H1 (cell line): ENCODE data around the gene RPL32. TPM values are rescaled to one million over a fixed set of nuclear protein-coding genes. Genes with fewer than 3 reads are reported as not detected.

Experiments
- CTCF ChIA-PET: fragments of 300-600 bp; sonication (Branson Sonifier 250); formaldehyde crosslinking; loops from one replicate; lab custom pipeline; 2021; ENCODE audit not compliant: partially characterized antibody; lab: Charles Lee
- POLR2A ChIA-PET: fragments of 300-600 bp; sonication (Branson Sonifier 250); formaldehyde crosslinking; loops from one replicate; lab custom pipeline; 2021; ENCODE audit warnings: inconsistent platforms; ENCODE audit not compliant: partially characterized antibody; lab: Charles Lee
- DNase-seq, 2 experiments: peaks; one replicate each; pipeline versions ENCODE4 v3.0.0 to v3.0.0-alpha.2; 2010 to 2022; ENCODE audit warnings: low spot score in 2 of 2, low read depth in 1 of 2, mixed read lengths in 1 of 2
- FAIRE-seq: peaks from 2 replicates; lab custom pipeline; 2011; peaks lifted over from hg19 to GRCh38; lab: Jason Lieb, UNC
- H2AFZ ChIP-seq: 2 replicates; pipeline ENCODE4 v1.8.1; 2012; ENCODE audit warnings: low read length, inconsistent platforms
- H2AK5ac ChIP-seq: 2 replicates; pipeline ENCODE4 v1.6.1; 2013; ENCODE audit warnings: low read depth, low read length
- H2BK120ac ChIP-seq: replicated peaks from 2 replicates; pipeline ENCODE3; 2013; ENCODE audit warnings: low read depth, low read length, inconsistent platforms
- H2BK12ac ChIP-seq: 2 replicates; pipeline ENCODE4 v1.6.1; 2013; ENCODE audit warnings: low read depth, low read length
- H2BK15ac ChIP-seq: 2 replicates; pipeline ENCODE4 v1.6.1; 2013; ENCODE audit warnings: low read length
- H2BK20ac ChIP-seq: 2 replicates; pipeline ENCODE4 v1.6.1; 2013; ENCODE audit warnings: low read length
- H2BK5ac ChIP-seq: 2 replicates; pipeline ENCODE4 v1.6.1; 2013; ENCODE audit warnings: low read depth, low read length
- H3K14ac ChIP-seq: 2 replicates; pipeline ENCODE4 v1.6.1; 2013; ENCODE audit warnings: inconsistent platforms; ENCODE audit not compliant: insufficient read length
- H3K18ac ChIP-seq: 2 replicates; pipeline ENCODE4 v1.6.1; 2013; ENCODE audit warnings: low read length; ENCODE audit errors: extremely low read depth
- H3K23ac ChIP-seq: 2 replicates; pipeline ENCODE4 v1.6.1; 2013; ENCODE audit warnings: inconsistent platforms; ENCODE audit not compliant: insufficient read length
- H3K23me2 ChIP-seq: 2 replicates; pipeline ENCODE4 v1.6.1; 2013; ENCODE audit warnings: low read depth, low read length
- H3K27ac ChIP-seq: 2 replicates; pipeline ENCODE4 v1.6.1; 2011; ENCODE audit warnings: low read depth, low read length, inconsistent platforms
- H3K27me3 ChIP-seq, 4 experiments: replicated peaks in 1 of 4; 1 replicate in 1 of 4; 2 replicates in 3 of 4; pipeline versions ENCODE4 v1.6.1 to v1.8.1; 2011 to 2013; ENCODE audit warnings: low read length in 3 of 4, mild to moderate bottlenecking in 3 of 4, inconsistent platforms in 2 of 4, mixed read lengths in 2 of 4, moderate library complexity in 1 of 4; ENCODE audit not compliant: control insufficient read depth in 3 of 4, insufficient read depth in 3 of 4; ENCODE audit errors: extremely low read depth in 1 of 4
- H3K36me3 ChIP-seq, 4 experiments: 2 replicates each; pipeline versions ENCODE4 v1.6.1 to v1.8.1; 2011 to 2013; ENCODE audit warnings: mild to moderate bottlenecking in 4 of 4, low read length in 3 of 4, moderate library complexity in 2 of 4, control low read depth in 1 of 4, inconsistent platforms in 1 of 4; ENCODE audit not compliant: insufficient read depth in 4 of 4, control insufficient read depth in 2 of 4
- H3K4ac ChIP-seq: replicated peaks from 2 replicates; pipeline ENCODE3; 2013; ENCODE audit warnings: low read length, low read depth, mixed read lengths, inconsistent platforms; ENCODE audit not compliant: insufficient read length
- H3K4me1 ChIP-seq, 4 experiments: replicated peaks in 1 of 4; 1 replicate in 1 of 4; 2 replicates in 3 of 4; pipeline versions ENCODE4 v1.6.1 to v1.8.1; 2011 to 2013; ENCODE audit warnings: low read length in 3 of 4, inconsistent platforms in 2 of 4, mixed read lengths in 1 of 4; ENCODE audit not compliant: insufficient read depth in 4 of 4, control insufficient read depth in 3 of 4
- H3K4me2 ChIP-seq, 2 experiments: 2 replicates each; pipeline versions ENCODE4 v1.6.1 to v1.8.1; 2011 to 2013; ENCODE audit warnings: low read depth in 2 of 2, low read length in 2 of 2, control low read depth in 1 of 2, inconsistent platforms in 1 of 2, mild to moderate bottlenecking in 1 of 2; ENCODE audit not compliant: insufficient read depth in 1 of 2
- H3K4me3 ChIP-seq, 4 experiments: fragments of 200-600, 300-600 bp in 1 of 4; sonication (generic), shearing (Covaris generic), sonication (Bioruptor Twin) in 1 of 4; 2 replicates each; pipeline versions ENCODE4 v1.5.1 to v1.8.1; 2011 to 2016; ENCODE audit warnings: low read length in 4 of 4, low read depth in 3 of 4, control low read depth in 2 of 4, inconsistent platforms in 2 of 4, mild to moderate bottlenecking in 2 of 4, mixed read lengths in 1 of 4, moderate library complexity in 1 of 4; ENCODE audit not compliant: insufficient read depth in 2 of 4; ENCODE audit errors: extremely low read depth in 1 of 4
- H3K56ac ChIP-seq: replicated peaks from 2 replicates; pipeline ENCODE3; 2013; ENCODE audit warnings: low read depth, mild to moderate bottlenecking, mixed read lengths, low read length, inconsistent platforms; ENCODE audit not compliant: insufficient read length
- H3K79me1 ChIP-seq: 2 replicates; pipeline ENCODE4 v1.6.1; 2013; ENCODE audit warnings: low read depth, low read length, control low read depth
- H3K79me2 ChIP-seq, 2 experiments: 2 replicates each; pipeline versions ENCODE4 v1.6.1 to v1.8.1; 2012 to 2013; ENCODE audit warnings: low read length in 2 of 2, mild to moderate bottlenecking in 2 of 2, inconsistent platforms in 1 of 2; ENCODE audit not compliant: insufficient read depth in 2 of 2, control insufficient read depth in 1 of 2
- H3K9ac ChIP-seq, 4 experiments: replicated peaks in 1 of 4; 1 replicate in 1 of 4; 2 replicates in 3 of 4; pipeline versions ENCODE4 v1.6.1 to v1.8.1; 2011 to 2013; ENCODE audit warnings: low read depth in 3 of 4, low read length in 3 of 4, control low read depth in 2 of 4, mild to moderate bottlenecking in 2 of 4, moderate library complexity in 2 of 4, inconsistent platforms in 1 of 4; ENCODE audit errors: extremely low read depth in 1 of 4
- H3K9me3 ChIP-seq, 2 experiments: 2 replicates each; pipeline versions ENCODE4 v1.6.1 to v1.8.1; 2012 to 2013; ENCODE audit warnings: mild to moderate bottlenecking in 2 of 2, moderate library complexity in 2 of 2, control low read depth in 1 of 2, inconsistent platforms in 1 of 2, low read depth in 1 of 2, low read length in 1 of 2, mixed read lengths in 1 of 2; ENCODE audit not compliant: insufficient read depth in 2 of 2
- H4K20me1 ChIP-seq, 2 experiments: replicated peaks in 1 of 2; 2 replicates each; pipeline versions ENCODE3 to v1.8.1; 2011 to 2013; ENCODE audit warnings: inconsistent platforms in 2 of 2, low read length in 2 of 2, mild to moderate bottlenecking in 1 of 2; ENCODE audit not compliant: insufficient read depth in 2 of 2, control insufficient read depth in 1 of 2
- H4K5ac ChIP-seq: 2 replicates; pipeline ENCODE4 v1.6.1; 2013; ENCODE audit warnings: low read length, low read depth, mixed read lengths, inconsistent platforms; ENCODE audit not compliant: insufficient read length
- H4K8ac ChIP-seq: 2 replicates; pipeline ENCODE4 v1.8.0; 2013; ENCODE audit warnings: mild to moderate bottlenecking, moderate library complexity, low read length, inconsistent platforms; ENCODE audit not compliant: insufficient read depth; ENCODE audit errors: extremely low read depth
- H4K91ac ChIP-seq: replicated peaks from 2 replicates; pipeline ENCODE3; 2013; ENCODE audit warnings: low read length, mixed read lengths, inconsistent platforms; ENCODE audit not compliant: insufficient read length
- CBX5 ChIP-seq: fragments of 300-800, 300-1000 bp; sonication (generic); IDR thresholded peaks from 2 replicates; pipeline ENCODE4 v1.7.1; 2016; ENCODE audit warnings: antibody characterized with exemption, low read length, low read depth
- CBX8 ChIP-seq: fragments of 300-800, 300-1000 bp; sonication (generic); IDR thresholded peaks from 2 replicates; pipeline ENCODE4 v1.7.1; 2016; ENCODE audit warnings: low read depth, low read length, borderline replicate concordance
- CHD1 ChIP-seq: IDR thresholded peaks from 2 replicates; pipeline ENCODE4 v1.6.1; 2012; ENCODE audit warnings: low read depth, low read length, improper control_type of control experiment
- CTBP2 ChIP-seq: IDR thresholded peaks from 2 replicates; pipeline ENCODE4 v1.7.0; 2011; ENCODE audit warnings: borderline replicate concordance, mild to moderate bottlenecking, moderate library complexity, mixed read lengths, low read length; ENCODE audit not compliant: insufficient read depth, insufficient read length
- EZH2 ChIP-seq: fragments of 200-600 bp; sonication (generic); IDR thresholded peaks from 2 replicates; pipeline ENCODE4 v1.7.1; 2012; ENCODE audit warnings: low read depth, mild to moderate bottlenecking, moderate library complexity, low read length, inconsistent platforms; ENCODE audit not compliant: severe bottlenecking
- JUND ChIP-seq: IDR thresholded peaks from 2 replicates; pipeline ENCODE4 v1.6.1; 2011; ENCODE audit warnings: mild to moderate bottlenecking, improper control_type of control experiment, low read length
- KDM1A ChIP-seq: fragments of 200-600, 300-600 bp; sonication (generic); IDR thresholded peaks from 2 replicates; pipeline ENCODE4 v1.7.1; 2016; ENCODE audit warnings: mild to moderate bottlenecking, low read length, borderline replicate concordance
- PHF8 ChIP-seq: fragments of 200-600 bp; sonication (generic); conservative IDR thresholded peaks from 2 replicates; pipeline ENCODE4 v1.7.1; 2012; ENCODE audit warnings: low read depth, mild to moderate bottlenecking, inconsistent platforms, low read length, moderate library complexity
- POU5F1 ChIP-seq: IDR thresholded peaks from 2 replicates; pipeline ENCODE4 v1.6.1; 2011; ENCODE audit warnings: low read depth, mild to moderate bottlenecking, low read length, moderate library complexity
- SUZ12 ChIP-seq: fragments of 200-600 bp; sonication (generic); IDR thresholded peaks from 2 replicates; pipeline ENCODE4 v1.6.1; 2012; ENCODE audit warnings: mild to moderate bottlenecking, inconsistent platforms, low read length, moderate library complexity, mixed read lengths
- TAF1 ChIP-seq: IDR thresholded peaks from 2 replicates; pipeline ENCODE4 v1.6.1; 2011; ENCODE audit warnings: mild to moderate bottlenecking, low read depth, low read length
- TEAD4 ChIP-seq: IDR thresholded peaks from 2 replicates; pipeline ENCODE4 v1.6.1; 2012; ENCODE audit warnings: low read depth, low read length, inconsistent platforms, mixed read lengths
- WGBS, 2 experiments: shearing (Covaris generic) in 1 of 2; methylation state at CpG; one replicate each; pipeline versions ENCODE4 v1.1.6 to v1.1.7; 2013 to 2015; ENCODE audit warnings: low lambda C conversion rate in 2 of 2, mixed read lengths in 2 of 2, inconsistent platforms in 1 of 2, low coverage in 1 of 2, missing lambda C conversion rate in 1 of 2; ENCODE audit not compliant: insufficient replicate concordance in 2 of 2, insufficient coverage in 1 of 2, insufficient read length in 1 of 2; ENCODE audit errors: extremely low coverage in 1 of 2, missing lambda C conversion rate in 1 of 2; 5-methylcytosine and 5-hydroxymethylcytosine counted together
- polyA plus RNA-seq, 7 experiments: library from polyadenylated mRNA; depleted of rRNA in 3 of 7; stranded (reverse) in 5 of 7; unstranded in 2 of 7; fragments of >200 nt in 5 of 7; fragments of 200-250 nt in 2 of 7; gene quantifications; 1 replicate in 5 of 7; 2 replicates in 1 of 7; 4 replicates in 1 of 7; pipeline versions ENCODE4 v1.2.1 to v1.2.3, GENCODE V29; 2011 to 2013; ENCODE audit warnings: missing spikeins in 2 of 7, mixed read lengths in 2 of 7
- total RNA-seq: library from RNA; stranded (reverse); fragmentation: NEBNext Ultra II Directional; extraction: Animal tissue kit (Norgen Biotek cat#: 25700); gene quantifications from 2 replicates; pipeline ENCODE4 v1.2.1, GENCODE V29; 2021
- TF ChIP-seq, protein P1 (sequence below): IDR thresholded peaks from 2 replicates; pipeline ENCODE4 v1.6.1; 2012; ENCODE audit warnings: inconsistent platforms

The RPL32 gene
- total and polyA plus RNA-seq, 2 of the 8 experiments (the other 6 are each of a cell fraction or from before 2014, with no cell fraction given) = 1,443 to 2,043 TPM

DNA sequence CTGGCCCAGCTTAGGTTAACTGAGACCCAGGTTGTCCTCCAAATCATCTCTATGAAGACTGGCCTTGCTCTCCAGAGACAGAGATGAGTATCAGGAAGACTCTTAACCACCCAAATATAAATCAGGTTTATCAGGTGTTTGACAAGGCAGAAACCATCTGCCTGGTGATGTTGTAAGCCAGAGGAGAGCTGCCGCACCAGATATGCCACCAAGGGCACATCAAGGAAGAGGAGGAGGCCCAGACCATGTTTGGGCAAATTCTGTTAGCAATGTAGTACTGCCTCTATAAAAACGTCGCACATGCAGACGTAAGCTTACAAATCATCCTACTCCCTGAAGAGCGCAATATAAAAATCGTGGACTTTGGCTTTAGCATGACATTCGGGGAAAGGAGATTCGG lies 21.0 kb upstream of the RPL32 start:
- Histone ChIP-seq H3K79me1 (no peaks in the 10 kb centered on the region), H3K56ac (no peak overlapping the region), H2AFZ (no peak overlapping the region), H3K23me2 (no peaks in the 10 kb centered on the region), H3K27me3 (peaks cover 0 to 4% (median 0%) of the 10 kb centered on the region in 4 experiments; a peak in 1 of 7 replicates), H4K8ac (no peak overlapping the region), H3K9me3 (no peaks in the 10 kb centered on the region), H2BK20ac (no peak overlapping the region), H3K14ac (no peak overlapping the region), H3K18ac (no peak overlapping the region), H4K5ac (no peak overlapping the region), H2BK120ac (no peak overlapping the region), H3K4me2 (no peak overlapping the region), H2BK15ac (no peak overlapping the region), H2AK5ac (no peak overlapping the region), H4K91ac (no peak overlapping the region), H3K23ac (no peak overlapping the region), H3K9ac (no peak overlapping the region), H3K4ac (no peak overlapping the region), H2BK5ac (no peak overlapping the region), H3K4me1 (no peaks in the 10 kb centered on the region), H3K4me3 (no peak overlapping the region), H4K20me1 (no peaks in the 10 kb centered on the region), H3K27ac (no peak overlapping the region), H3K79me2 (no peaks in the 10 kb centered on the region), H3K36me3 (no peaks in the 10 kb centered on the region), H2BK12ac (no peak overlapping the region)
- POLR2A ChIA-PET = interaction anchor here (1.4 to 22.9 kb wide), 4 partner anchors 11 to 34 kb away, joined by 3 to 314 read pairs (median 4); partner anchors contain the start of gene RPL32
- DNase-seq = no peak
- WGBS, 2 experiments = 90% methylated on average over 8 of the region's 8 CpGs; no CpG with 5 or more reads in 1 of the 2 experiments
- CTCF ChIA-PET = interaction anchor here (0.9 to 2.5 kb wide), 5 partner anchors 9 to 38 kb away, joined by 3 to 16 read pairs (median 4); partner anchors contain the start of gene RPL32
- no peak for FAIRE-seq
- TF ChIP-seq PHF8 (no peak), KDM1A (no peak), CHD1 (no peak), CBX5 (no peak), EZH2 (no peak), JUND (no peak), TEAD4 (no peak), TAF1 (no peak), POU5F1 (no peak), SUZ12 (no peak), CTBP2 (no peak), CBX8 (no peak)
- TF ChIP-seq, protein P1, sequence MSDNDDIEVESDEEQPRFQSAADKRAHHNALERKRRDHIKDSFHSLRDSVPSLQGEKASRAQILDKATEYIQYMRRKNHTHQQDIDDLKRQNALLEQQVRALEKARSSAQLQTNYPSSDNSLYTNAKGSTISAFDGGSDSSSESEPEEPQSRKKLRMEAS = no peak
